ENCODE results near the gene KCND2.

Gene KCND2

DNA sequence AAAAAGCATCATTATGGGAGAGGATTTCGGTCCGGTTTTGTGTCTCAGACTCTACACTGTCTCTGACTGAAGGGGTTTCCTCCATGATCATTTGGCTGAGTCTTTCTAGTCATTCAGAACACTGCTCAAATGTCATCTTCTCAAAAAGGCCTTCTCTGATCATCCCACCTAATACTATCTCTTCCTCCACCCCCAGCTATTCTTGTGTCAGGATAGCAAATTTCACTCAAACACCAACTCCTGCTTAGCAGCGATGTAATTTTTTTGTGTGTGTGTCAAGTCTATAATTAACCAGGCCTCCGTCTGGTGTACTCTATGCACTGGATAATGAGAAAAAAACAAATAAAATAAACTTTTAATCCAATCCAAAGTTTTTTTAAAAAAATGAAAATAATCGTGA, 200.4 kb downstream of the KCND2 start:
- TF ChIP-seq FOXM1 (IDR thresholded peaks at IDR 0.05; ENCODE audit: borderline replicate concordance, low read depth) (no peak), EP300 (IDR thresholded peaks at IDR 0.05; ENCODE audit: borderline replicate concordance) (no peak), TCF12 (IDR thresholded peaks at IDR 0.05; ENCODE audit: low read depth) (no peak), CEBPB (IDR thresholded peaks at IDR 0.05) (no peak), NFIC (IDR thresholded peaks at IDR 0.05) (no peak), ZBTB7A (IDR thresholded peaks at IDR 0.05; ENCODE audit: low read depth) (no peak), RAD21 (IDR thresholded peaks at IDR 0.05; ENCODE audit: low read depth) (no peak), CREB1 (IDR thresholded peaks at IDR 0.05; ENCODE audit: low read depth) (no peak), YY1 (IDR thresholded peaks at IDR 0.05; ENCODE audit: low read depth) (no peak), EGR1 (IDR thresholded peaks at IDR 0.05) (no peak), TAF1 (IDR thresholded peaks at IDR 0.05; ENCODE audit: low read depth) (no peak), TEAD4 (IDR thresholded peaks at IDR 0.05) (no peak)
- TF ChIP-seq, protein P1, sequence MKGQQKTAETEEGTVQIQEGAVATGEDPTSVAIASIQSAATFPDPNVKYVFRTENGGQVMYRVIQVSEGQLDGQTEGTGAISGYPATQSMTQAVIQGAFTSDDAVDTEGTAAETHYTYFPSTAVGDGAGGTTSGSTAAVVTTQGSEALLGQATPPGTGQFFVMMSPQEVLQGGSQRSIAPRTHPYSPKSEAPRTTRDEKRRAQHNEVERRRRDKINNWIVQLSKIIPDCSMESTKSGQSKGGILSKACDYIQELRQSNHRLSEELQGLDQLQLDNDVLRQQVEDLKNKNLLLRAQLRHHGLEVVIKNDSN (IDR thresholded peaks at IDR 0.05), result no peak
- TF ChIP-seq, protein P2, sequence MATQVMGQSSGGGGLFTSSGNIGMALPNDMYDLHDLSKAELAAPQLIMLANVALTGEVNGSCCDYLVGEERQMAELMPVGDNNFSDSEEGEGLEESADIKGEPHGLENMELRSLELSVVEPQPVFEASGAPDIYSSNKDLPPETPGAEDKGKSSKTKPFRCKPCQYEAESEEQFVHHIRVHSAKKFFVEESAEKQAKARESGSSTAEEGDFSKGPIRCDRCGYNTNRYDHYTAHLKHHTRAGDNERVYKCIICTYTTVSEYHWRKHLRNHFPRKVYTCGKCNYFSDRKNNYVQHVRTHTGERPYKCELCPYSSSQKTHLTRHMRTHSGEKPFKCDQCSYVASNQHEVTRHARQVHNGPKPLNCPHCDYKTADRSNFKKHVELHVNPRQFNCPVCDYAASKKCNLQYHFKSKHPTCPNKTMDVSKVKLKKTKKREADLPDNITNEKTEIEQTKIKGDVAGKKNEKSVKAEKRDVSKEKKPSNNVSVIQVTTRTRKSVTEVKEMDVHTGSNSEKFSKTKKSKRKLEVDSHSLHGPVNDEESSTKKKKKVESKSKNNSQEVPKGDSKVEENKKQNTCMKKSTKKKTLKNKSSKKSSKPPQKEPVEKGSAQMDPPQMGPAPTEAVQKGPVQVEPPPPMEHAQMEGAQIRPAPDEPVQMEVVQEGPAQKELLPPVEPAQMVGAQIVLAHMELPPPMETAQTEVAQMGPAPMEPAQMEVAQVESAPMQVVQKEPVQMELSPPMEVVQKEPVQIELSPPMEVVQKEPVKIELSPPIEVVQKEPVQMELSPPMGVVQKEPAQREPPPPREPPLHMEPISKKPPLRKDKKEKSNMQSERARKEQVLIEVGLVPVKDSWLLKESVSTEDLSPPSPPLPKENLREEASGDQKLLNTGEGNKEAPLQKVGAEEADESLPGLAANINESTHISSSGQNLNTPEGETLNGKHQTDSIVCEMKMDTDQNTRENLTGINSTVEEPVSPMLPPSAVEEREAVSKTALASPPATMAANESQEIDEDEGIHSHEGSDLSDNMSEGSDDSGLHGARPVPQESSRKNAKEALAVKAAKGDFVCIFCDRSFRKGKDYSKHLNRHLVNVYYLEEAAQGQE (IDR thresholded peaks at IDR 0.05; ENCODE audit: low read depth), result no peak
- TF ChIP-seq, protein P3, sequence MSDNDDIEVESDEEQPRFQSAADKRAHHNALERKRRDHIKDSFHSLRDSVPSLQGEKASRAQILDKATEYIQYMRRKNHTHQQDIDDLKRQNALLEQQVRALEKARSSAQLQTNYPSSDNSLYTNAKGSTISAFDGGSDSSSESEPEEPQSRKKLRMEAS (IDR thresholded peaks at IDR 0.05), result no peak

DNA sequence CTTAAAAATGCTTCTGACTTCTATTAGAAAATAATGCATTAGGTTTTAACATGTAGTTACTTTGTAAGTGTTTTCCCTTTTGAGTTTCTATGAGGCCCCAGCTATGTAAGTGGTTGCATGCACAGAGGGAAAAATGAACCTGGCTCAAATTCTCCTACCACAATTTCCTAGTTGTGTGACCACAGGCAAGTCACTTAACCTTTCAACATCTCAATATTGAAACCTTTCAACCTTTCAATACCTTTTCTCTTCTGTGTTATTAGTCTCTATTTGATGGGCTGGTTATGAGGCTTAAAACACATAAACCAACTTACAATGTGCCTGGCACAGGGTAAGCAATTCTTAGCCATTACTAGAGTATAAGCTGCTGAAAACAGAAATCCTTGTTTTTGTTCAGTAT, 203.0 kb downstream of the KCND2 start:
- TF ChIP-seq TCF12 (IDR thresholded peaks at IDR 0.05; ENCODE audit: low read depth) (no peak), CREB1 (IDR thresholded peaks at IDR 0.05; ENCODE audit: low read depth) (no peak), TEAD4 (IDR thresholded peaks at IDR 0.05) (no peak), CEBPB (IDR thresholded peaks at IDR 0.05) (no peak), TAF1 (IDR thresholded peaks at IDR 0.05; ENCODE audit: low read depth) (no peak), FOXM1 (IDR thresholded peaks at IDR 0.05; ENCODE audit: borderline replicate concordance, low read depth) (no peak), NFIC (IDR thresholded peaks at IDR 0.05) (no peak)
- TF ChIP-seq, protein P3 (IDR thresholded peaks at IDR 0.05), result no peak

DNA sequence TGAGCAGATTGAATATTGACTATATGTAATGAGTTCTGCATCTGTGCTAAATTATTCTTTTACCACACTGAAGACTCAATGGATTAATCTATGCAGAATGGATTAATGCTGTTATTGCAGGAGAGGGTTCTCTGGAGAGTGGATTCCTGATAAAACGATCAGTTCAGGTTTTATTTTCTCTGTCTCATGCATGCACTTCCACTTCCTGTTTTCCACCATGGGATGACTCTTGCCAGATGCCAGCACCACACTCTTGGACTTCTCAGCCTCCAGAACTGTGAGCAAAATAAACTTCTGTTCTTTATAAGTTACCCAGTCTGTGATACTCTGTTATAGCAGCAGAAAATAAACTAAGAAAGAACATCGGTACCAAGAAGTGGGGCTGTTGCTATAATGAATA, 207.5 kb downstream of the KCND2 start:
- TF ChIP-seq RAD21 (IDR thresholded peaks at IDR 0.05; ENCODE audit: low read depth), result no peak
- TF ChIP-seq, protein P2 (IDR thresholded peaks at IDR 0.05; ENCODE audit: low read depth), result no peak
- TF ChIP-seq TCF12 (IDR thresholded peaks at IDR 0.05; ENCODE audit: low read depth), result no peak
- TF ChIP-seq ZBTB7A (IDR thresholded peaks at IDR 0.05; ENCODE audit: low read depth), result no peak
- TF ChIP-seq NFIC (IDR thresholded peaks at IDR 0.05), result no peak
- TF ChIP-seq EGR1 (IDR thresholded peaks at IDR 0.05), result no peak
- TF ChIP-seq EP300 (IDR thresholded peaks at IDR 0.05; ENCODE audit: borderline replicate concordance), result no peak
- TF ChIP-seq, protein P3 (IDR thresholded peaks at IDR 0.05), result no peak
- no peak for TF ChIP-seq TAF1 (IDR thresholded peaks at IDR 0.05; ENCODE audit: low read depth)
- no peak for TF ChIP-seq CEBPB (IDR thresholded peaks at IDR 0.05)
- TF ChIP-seq, protein P1 (IDR thresholded peaks at IDR 0.05), result no peak

DNA sequence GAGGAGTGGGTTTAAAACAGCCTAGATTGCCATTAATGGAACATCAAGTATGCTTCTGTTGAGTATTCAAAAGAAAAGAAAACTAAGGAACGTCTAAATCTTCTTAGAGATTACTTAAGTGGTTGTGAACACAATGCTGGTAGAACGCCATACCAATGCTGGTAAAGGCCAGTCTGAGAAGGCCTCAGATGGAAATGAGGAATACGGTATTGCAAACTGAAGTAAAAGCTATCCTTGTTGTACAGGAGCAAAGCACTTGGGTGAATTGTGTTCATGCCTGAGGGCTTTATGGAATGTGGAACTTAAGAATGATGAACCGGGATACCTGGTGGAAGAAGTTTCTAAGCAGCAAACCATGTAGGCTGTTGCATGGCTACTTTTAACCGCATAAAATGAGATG, 208.0 kb downstream of the KCND2 start:
- TF ChIP-seq EGR1 (IDR thresholded peaks at IDR 0.05) (no peak), EP300 (IDR thresholded peaks at IDR 0.05; ENCODE audit: borderline replicate concordance) (no peak), TCF12 (IDR thresholded peaks at IDR 0.05; ENCODE audit: low read depth) (no peak), TAF1 (IDR thresholded peaks at IDR 0.05; ENCODE audit: low read depth) (no peak), NFIC (IDR thresholded peaks at IDR 0.05) (no peak), YY1 (IDR thresholded peaks at IDR 0.05; ENCODE audit: low read depth) (no peak), TEAD4 (IDR thresholded peaks at IDR 0.05) (no peak), FOXM1 (IDR thresholded peaks at IDR 0.05; ENCODE audit: borderline replicate concordance, low read depth) (no peak), RAD21 (IDR thresholded peaks at IDR 0.05; ENCODE audit: low read depth) (no peak)
- TF ChIP-seq, protein P1 (IDR thresholded peaks at IDR 0.05), result no peak

DNA sequence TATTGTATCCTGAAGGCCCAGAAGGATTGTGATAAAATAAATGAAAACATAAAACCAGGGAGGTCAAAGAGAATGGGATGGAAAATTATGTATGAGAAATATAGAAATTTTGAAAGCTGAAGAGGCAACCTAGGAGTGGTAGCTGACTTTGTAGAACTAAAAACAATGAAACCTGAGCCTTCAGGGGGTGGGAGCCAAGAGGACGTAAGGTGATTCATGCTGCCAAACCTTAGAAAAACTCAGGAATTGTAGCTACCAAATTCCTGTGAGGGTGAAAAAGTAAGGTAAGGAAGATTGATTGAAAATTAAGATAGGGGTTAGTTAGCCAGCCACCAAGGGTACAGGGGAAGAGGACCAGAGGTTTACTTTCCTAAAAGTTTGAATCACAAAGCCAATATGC, 213.2 kb downstream of the KCND2 start:
- TF ChIP-seq TAF1 (IDR thresholded peaks at IDR 0.05; ENCODE audit: low read depth), result no peak
- TF ChIP-seq, protein P3 (IDR thresholded peaks at IDR 0.05), result no peak
- TF ChIP-seq YY1 (IDR thresholded peaks at IDR 0.05; ENCODE audit: low read depth), result no peak
- TF ChIP-seq, protein P2 (IDR thresholded peaks at IDR 0.05; ENCODE audit: low read depth), result no peak
- no peak for TF ChIP-seq EGR1 (IDR thresholded peaks at IDR 0.05)
- no peak for TF ChIP-seq TEAD4 (IDR thresholded peaks at IDR 0.05)
- no peak for TF ChIP-seq CREB1 (IDR thresholded peaks at IDR 0.05; ENCODE audit: low read depth)
- no peak for TF ChIP-seq NFIC (IDR thresholded peaks at IDR 0.05)
- no peak for TF ChIP-seq RAD21 (IDR thresholded peaks at IDR 0.05; ENCODE audit: low read depth)
- TF ChIP-seq, protein P1 (IDR thresholded peaks at IDR 0.05), result no peak
- no peak for TF ChIP-seq FOXM1 (IDR thresholded peaks at IDR 0.05; ENCODE audit: borderline replicate concordance, low read depth)
- TF ChIP-seq ZBTB7A (IDR thresholded peaks at IDR 0.05; ENCODE audit: low read depth), result no peak
- TF ChIP-seq CEBPB (IDR thresholded peaks at IDR 0.05), result no peak
- TF ChIP-seq TCF12 (IDR thresholded peaks at IDR 0.05; ENCODE audit: low read depth), result no peak
- no peak for TF ChIP-seq EP300 (IDR thresholded peaks at IDR 0.05; ENCODE audit: borderline replicate concordance)
